Natural killer cell (primary cell): ENCODE results near the gene GALNS. TPM values are rescaled to one million over a fixed set of nuclear protein-coding genes. Genes with fewer than 3 reads are reported as not detected.

ENCODE experiments used
- ATAC-seq, 3 donors: fragments of 150-1000 bp in 2 of 3; fragments of 200-7000 bp in 1 of 3; cut with Tn5 transposase; 1 replicate in 1 of 3; 2 replicates in 2 of 3; pipeline ENCODE4 v1.10.0; 2021; ENCODE audit warnings: mild to moderate bottlenecking in 2 of 3, moderate library complexity in 2 of 3
- DNase-seq, 2 donors: peaks; one replicate each; pipeline versions ENCODE4 v3.0.0 to v3.0.0-alpha.2; 2013 to 2021; ENCODE audit warnings: mixed read lengths in 1 of 2
- H3K27ac ChIP-seq: one replicate; pipeline ENCODE4 v1.5.1; 2013; ENCODE audit warnings: mild to moderate bottlenecking, low read length
- H3K27me3 ChIP-seq: one replicate; pipeline ENCODE4 v1.6.1; 2013; ENCODE audit warnings: low read length; ENCODE audit not compliant: control insufficient read depth, insufficient read depth
- H3K36me3 ChIP-seq: one replicate; pipeline ENCODE4 v1.6.1; 2013; ENCODE audit warnings: low read length; ENCODE audit not compliant: control insufficient read depth, insufficient read depth
- H3K4me1 ChIP-seq: one replicate; pipeline ENCODE4 v1.6.1; 2013; ENCODE audit warnings: low read length; ENCODE audit not compliant: control insufficient read depth, insufficient read depth
- H3K4me3 ChIP-seq: one replicate; pipeline ENCODE4 v1.5.1; 2013; ENCODE audit warnings: low read length
- H3K9me3 ChIP-seq: one replicate; pipeline ENCODE4 v1.6.1; 2013; ENCODE audit warnings: low read length; ENCODE audit not compliant: control insufficient read depth, insufficient read depth
- H3K27ac Mint-ChIP-seq, 2 donors: one replicate each; pipeline ENCODE4 v1.8.0; 2022; ENCODE audit warnings: mild to moderate bottlenecking in 2 of 2, mixed read lengths in 2 of 2, moderate library complexity in 1 of 2
- H3K27me3 Mint-ChIP-seq, 2 donors: one replicate each; pipeline ENCODE4 v1.8.0; 2022; ENCODE audit warnings: low read depth in 2 of 2, mixed read lengths in 2 of 2
- H3K36me3 Mint-ChIP-seq: one replicate; pipeline ENCODE4 v1.8.0; 2022; ENCODE audit warnings: mixed read lengths
- H3K4me1 Mint-ChIP-seq, 2 donors: one replicate each; pipeline ENCODE4 v1.8.0; 2022; ENCODE audit warnings: mixed read lengths in 2 of 2
- H3K4me3 Mint-ChIP-seq: one replicate; pipeline ENCODE4 v1.8.0; 2022; ENCODE audit warnings: mild to moderate bottlenecking, moderate library complexity, mixed read lengths
- H3K9me3 Mint-ChIP-seq, 2 donors: one replicate each; pipeline ENCODE4 v1.8.0; 2022; ENCODE audit warnings: mixed read lengths in 2 of 2
- CTCF ChIP-seq: fragments of 200-600 bp; IDR thresholded peaks from one replicate; pipeline ENCODE4 v1.8.0; 2022; ENCODE audit warnings: antibody characterized with exemption
- WGBS: methylation state at CpG from one replicate; pipeline ENCODE4 v1.1.7; 2013; ENCODE audit warnings: missing lambda C conversion rate; ENCODE audit not compliant: insufficient coverage; 5-methylcytosine and 5-hydroxymethylcytosine counted together
- intact Hi-C: fragments of 100-400 bp; cut with micrococcal nuclease; formaldehyde crosslinking; loops from one replicate; pipeline ENCODE4 v1.14.2; 2022
- total RNA-seq, 4 donors: library from RNA; stranded (reverse); fragments of 120-200 nt in 1 of 4; gene quantifications; one replicate each; pipeline versions ENCODE4 v1.2.3 to v1.2.4, GENCODE V29; 2013 to 2022

GALNS gene
- total RNA-seq, 3 donors from 2014 or later (not counting 1 experiment from before 2014, with no cell fraction given), result 58.1 to 75.8 (median 65.7) TPM

DNA sequence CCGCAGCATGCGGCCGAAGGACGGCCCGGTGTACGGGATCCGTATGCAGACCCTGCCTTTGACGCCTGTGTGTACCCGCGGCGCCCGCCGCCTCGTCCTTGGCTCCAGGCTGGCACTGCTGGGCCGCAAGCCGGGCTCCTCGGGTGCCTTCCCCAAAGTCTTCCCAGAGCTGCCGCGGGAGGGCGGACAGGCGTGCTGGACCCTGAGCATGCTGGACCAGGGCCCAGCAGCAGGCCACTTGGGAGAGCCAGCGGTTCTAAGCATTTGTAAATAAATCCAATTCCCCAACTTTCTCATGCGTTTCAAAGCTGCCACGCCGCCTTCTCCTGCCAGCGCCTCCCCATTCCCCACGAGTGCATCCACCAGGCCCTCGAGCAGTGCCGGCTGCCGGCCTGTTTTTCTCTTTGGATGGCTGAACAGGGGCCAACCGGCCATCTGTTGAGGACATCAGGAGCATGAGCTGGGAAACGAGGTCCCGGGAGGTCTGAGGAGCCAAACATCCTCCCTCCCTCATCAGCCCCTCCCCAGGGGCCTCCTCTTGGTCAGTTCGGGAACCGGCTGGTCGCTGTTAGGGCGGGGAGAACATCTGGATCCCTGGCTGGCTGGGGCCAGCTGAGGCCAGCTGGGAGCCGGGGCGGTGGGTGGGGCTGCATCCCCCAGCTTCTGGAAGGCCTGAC, 30.2 kb upstream of the GALNS start:
- Histone ChIP-seq H3K36me3 (no peaks in the 10 kb centered on the region), H3K9me3 (no peaks in the 10 kb centered on the region), H3K4me1 (peaks cover 5% of the 10 kb centered on the region), H3K4me3 (no peak overlapping the region), H3K27me3 (no peaks in the 10 kb centered on the region), H3K27ac (no peak overlapping the region)
- Mint-ChIP-seq H3K36me3 (no peaks in the 10 kb centered on the region), H3K4me1 (peaks cover 0 to 5% of the 10 kb centered on the region in 2 donors), H3K4me3 (no peak overlapping the region), H3K9me3 (no peaks in the 10 kb centered on the region), H3K27ac (no peak overlapping the region), H3K27me3 (no peaks in the 10 kb centered on the region)
- TF ChIP-seq CTCF, result no peak
- WGBS, result 96% methylated on average over 39 of the region's 39 CpGs
- ATAC-seq (no peak), DNase-seq (no peak)
- intact Hi-C loops, result no loop called here

- Mint-ChIP-seq H3K4me1 (peaks cover 0 to 6% of the 10 kb centered on the region in 2 donors), H3K4me3 (no peak overlapping the region), H3K27ac (no peak overlapping the region), H3K27me3 (no peaks in the 10 kb centered on the region), H3K36me3 (no peaks in the 10 kb centered on the region), H3K9me3 (no peaks in the 10 kb centered on the region)
- H3K4me3 ChIP-seq, result no peak overlapping the region
- no peaks in the 10 kb centered on the region for H3K27me3 ChIP-seq
- H3K4me1 ChIP-seq, result peaks cover 5% of the 10 kb centered on the region
- H3K9me3 ChIP-seq, result no peaks in the 10 kb centered on the region
- TF ChIP-seq CTCF, result no peak
- H3K27ac ChIP-seq, result no peak overlapping the region
- intact Hi-C loops, result no loop called here
- no peak for ATAC-seq
- 90% methylated on average over 15 of the region's 15 CpGs for WGBS
- H3K36me3 ChIP-seq, result no peaks in the 10 kb centered on the region
- no peak for DNase-seq
Measured at GRCh38 chr16:88886420-88886844, 29.7 kb upstream of the GALNS start.

- intact Hi-C loops, result no loop called here
- no peak overlapping the region for H3K27ac Mint-ChIP-seq
- H3K4me3 ChIP-seq, result no peak overlapping the region
- H3K4me3 Mint-ChIP-seq, result no peak overlapping the region
- H3K4me1 Mint-ChIP-seq, result peaks cover 0 to 6% of the 10 kb centered on the region in 2 donors
- H3K9me3 ChIP-seq, result no peaks in the 10 kb centered on the region
- H3K36me3 ChIP-seq, result no peaks in the 10 kb centered on the region
- H3K4me1 ChIP-seq, result peaks cover 5% of the 10 kb centered on the region
- WGBS, result 92% methylated on average over 28 of the region's 28 CpGs
- no peaks in the 10 kb centered on the region for H3K9me3 Mint-ChIP-seq
- DNase-seq, result no peak
- H3K27ac ChIP-seq, result no peak overlapping the region
- no peaks in the 10 kb centered on the region for H3K36me3 Mint-ChIP-seq
- H3K27me3 Mint-ChIP-seq, result no peaks in the 10 kb centered on the region
- H3K27me3 ChIP-seq, result no peaks in the 10 kb centered on the region
- ATAC-seq, result no peak
- TF ChIP-seq CTCF, result no peak
Measured at GRCh38 chr16:88885693-88886280, 29.0 kb upstream of the GALNS start.
